ENCODE measurements around the gene MKS1.

DNA sequence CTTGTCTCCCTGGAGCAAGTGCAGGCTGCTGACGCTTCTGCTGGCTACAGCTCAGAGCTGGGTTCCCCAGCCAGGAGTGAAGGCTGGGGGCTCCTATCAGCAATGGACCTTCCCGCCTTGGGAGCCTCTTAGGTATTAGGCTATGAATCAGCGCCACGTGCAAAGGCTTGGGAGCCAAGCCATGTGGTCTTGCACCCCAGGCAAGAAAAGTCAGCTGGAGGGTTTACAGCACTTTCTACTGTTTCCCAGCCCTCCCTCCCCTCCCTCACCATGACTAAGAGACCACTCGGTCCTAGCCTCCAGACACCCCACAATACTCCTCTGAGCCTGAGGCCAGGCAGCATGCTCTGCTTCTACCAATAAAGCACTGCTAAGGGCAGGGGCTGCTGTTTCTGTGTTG, 14.3 kb downstream of the MKS1 start:
- no peak for TF ChIP-seq GATA2 (IDR thresholded peaks at IDR 0.05; ENCODE audit: low read depth, low read length)
- TF ChIP-seq GATA3 (IDR thresholded peaks at IDR 0.05; ENCODE audit: low read depth, low read length), result no peak

Data from SH-SY5Y (cell line).